Cardiac fibroblast (primary cell): ENCODE measurements around the gene ALKBH7.
"Not testable (repeated sequence)": the region's sequence is repeated elsewhere in the genome, so short reads cannot be mapped to it uniquely, and the experiment has no call there.

Experiments
- DNase-seq, 2 donors: peaks; one replicate each; pipeline versions ENCODE4 v3.0.0 to v3.0.0-alpha.2; 2010; ENCODE audit warnings: low read depth in 2 of 2
- H3K4me3 ChIP-seq, 2 donors: replicated peaks in 1 of 2; 1 replicate in 1 of 2; 2 replicates in 1 of 2; pipeline ENCODE4 v1.5.1; 2011; ENCODE audit warnings: low read depth in 2 of 2, low read length in 2 of 2, mild to moderate bottlenecking in 2 of 2, moderate library complexity in 1 of 2
- TF ChIP-seq, protein P1 (sequence below): IDR thresholded peaks from one replicate; pipeline ENCODE4 v1.5.1; 2011; ENCODE audit warnings: low read depth, mild to moderate bottlenecking, low read length, inconsistent platforms

ALKBH7 gene

GRCh38 chr19:6340493-6341201 lies 31.9 kb upstream of the ALKBH7 start:
- no peak for DNase-seq

GRCh38 chr19:6343462-6343861 lies 29.1 kb upstream of the ALKBH7 start:
- TF ChIP-seq, protein P1, sequence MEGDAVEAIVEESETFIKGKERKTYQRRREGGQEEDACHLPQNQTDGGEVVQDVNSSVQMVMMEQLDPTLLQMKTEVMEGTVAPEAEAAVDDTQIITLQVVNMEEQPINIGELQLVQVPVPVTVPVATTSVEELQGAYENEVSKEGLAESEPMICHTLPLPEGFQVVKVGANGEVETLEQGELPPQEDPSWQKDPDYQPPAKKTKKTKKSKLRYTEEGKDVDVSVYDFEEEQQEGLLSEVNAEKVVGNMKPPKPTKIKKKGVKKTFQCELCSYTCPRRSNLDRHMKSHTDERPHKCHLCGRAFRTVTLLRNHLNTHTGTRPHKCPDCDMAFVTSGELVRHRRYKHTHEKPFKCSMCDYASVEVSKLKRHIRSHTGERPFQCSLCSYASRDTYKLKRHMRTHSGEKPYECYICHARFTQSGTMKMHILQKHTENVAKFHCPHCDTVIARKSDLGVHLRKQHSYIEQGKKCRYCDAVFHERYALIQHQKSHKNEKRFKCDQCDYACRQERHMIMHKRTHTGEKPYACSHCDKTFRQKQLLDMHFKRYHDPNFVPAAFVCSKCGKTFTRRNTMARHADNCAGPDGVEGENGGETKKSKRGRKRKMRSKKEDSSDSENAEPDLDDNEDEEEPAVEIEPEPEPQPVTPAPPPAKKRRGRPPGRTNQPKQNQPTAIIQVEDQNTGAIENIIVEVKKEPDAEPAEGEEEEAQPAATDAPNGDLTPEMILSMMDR = no peak
- DNase-seq = peak in 1 of 2 donors; percentile 15

More at GRCh38 chr19:6340493-6341201, 31.9 kb upstream of the ALKBH7 start:
- no peak overlapping the region for H3K4me3 ChIP-seq
- TF ChIP-seq, protein P1 = no peak

GRCh38 chr19:6349271-6349670 lies 23.3 kb upstream of the ALKBH7 start:
- not testable (repeated sequence) for DNase-seq, H3K4me3 ChIP-seq

More at GRCh38 chr19:6343462-6343861, 29.1 kb upstream of the ALKBH7 start:
- no peak overlapping the region for H3K4me3 ChIP-seq

GRCh38 chr19:6350688-6351087 lies 21.9 kb upstream of the ALKBH7 start:
- TF ChIP-seq, protein P1 = no peak
- H3K4me3 ChIP-seq = no peak overlapping the region
- DNase-seq = no peak

- no peak for DNase-seq
- TF ChIP-seq, protein P1 = no peak
- H3K4me3 ChIP-seq = no peak overlapping the region
Observed at GRCh38 chr19:6352381-6353165, 20.0 kb upstream of the ALKBH7 start.

DNA sequence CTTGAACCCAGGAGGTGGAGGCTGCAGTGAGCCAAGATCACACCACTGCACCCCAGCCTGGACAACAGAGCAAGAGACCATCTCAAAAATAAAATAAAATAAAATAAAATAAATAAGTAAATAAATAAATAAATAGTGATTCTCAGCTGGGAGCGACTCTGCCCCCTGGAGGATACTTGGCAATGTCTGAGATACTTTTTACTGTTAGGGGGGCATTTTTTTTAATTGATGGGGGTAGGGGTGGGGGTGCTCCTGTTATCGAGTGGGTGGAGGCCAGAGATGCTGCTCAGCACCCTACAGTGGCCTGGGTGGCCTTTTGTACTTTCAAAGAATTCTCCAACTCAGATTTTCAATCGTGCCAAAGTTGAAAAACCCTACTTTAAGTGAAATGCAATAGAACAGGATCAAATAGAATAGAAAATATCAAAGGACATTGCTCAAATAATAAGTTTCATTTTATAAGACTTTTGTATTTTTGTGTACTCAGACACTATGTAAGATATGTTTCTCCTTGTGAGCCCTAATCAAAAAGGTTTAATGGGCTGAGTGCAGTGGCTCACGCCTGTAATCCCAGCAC lies 18.4 kb upstream of the ALKBH7 start:
- peak; percentile 43 for DNase-seq
- no peak overlapping the region for H3K4me3 ChIP-seq
- TF ChIP-seq, protein P1 = peak; percentile 50

DNA sequence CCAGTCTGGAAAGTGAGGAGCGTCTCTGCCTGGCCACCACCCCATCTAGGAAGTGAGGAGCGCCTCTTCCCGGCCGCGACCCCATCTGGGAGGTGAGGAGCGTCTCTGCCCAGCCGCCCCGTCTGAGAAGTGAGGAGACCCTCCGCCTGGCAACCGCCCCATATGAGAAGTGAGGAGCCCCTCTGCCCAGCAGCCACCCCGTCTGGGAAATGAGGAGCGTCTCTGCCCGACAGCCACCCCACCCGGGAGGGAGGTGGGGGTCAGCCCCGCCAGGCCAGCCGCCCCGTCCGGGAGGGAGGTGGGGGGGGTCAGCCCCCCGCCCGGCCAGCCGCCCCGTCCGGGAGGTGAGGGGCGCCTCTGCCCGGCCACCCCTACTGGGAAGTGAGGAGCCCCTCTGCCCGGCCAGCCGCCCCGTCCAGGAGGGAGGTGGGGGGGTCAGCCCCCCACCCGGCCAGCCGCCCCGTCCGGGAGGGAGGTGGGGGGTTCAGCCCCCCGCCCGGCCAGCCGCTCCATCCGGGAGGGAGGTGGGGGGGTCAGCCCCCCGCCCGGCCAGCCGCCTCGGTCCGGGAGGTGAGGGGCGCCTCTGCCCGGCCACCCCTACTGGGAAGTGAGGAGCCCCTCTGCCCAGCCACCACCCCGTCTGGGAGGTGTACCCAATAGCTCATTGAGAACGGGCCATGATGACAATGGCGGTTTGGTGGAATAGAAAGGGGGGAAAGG lies 17.1 kb upstream of the ALKBH7 start:
- DNase-seq, H3K4me3 ChIP-seq: not testable (repeated sequence)
